HepG2 (cell line): ENCODE measurements around the gene CMIP. TPM values are rescaled to one million over a fixed set of nuclear protein-coding genes. Genes with fewer than 3 reads are reported as not detected.

Source experiments
- BORCS8-MEF2B ChIP-seq: sonication (generic); formaldehyde crosslinking; IDR thresholded peaks from 2 replicates; pipeline ENCODE4 v1.8.0; 2022; ENCODE audit warnings: mild to moderate bottlenecking, missing genetic modification reagents
- CHD4 ChIP-seq: fragments of 200-600 bp; sonication (generic); IDR thresholded peaks from 2 replicates; pipeline ENCODE4 v1.7.0; 2017; ENCODE audit warnings: mild to moderate bottlenecking, low read length, borderline replicate concordance
- FOXJ3 ChIP-seq: sonication (generic); formaldehyde crosslinking; IDR thresholded peaks from 2 replicates; pipeline ENCODE4 v1.4.0; 2020; ENCODE audit warnings: missing genetic modification reagents, mild to moderate bottlenecking, borderline replicate concordance
- FOXO1 ChIP-seq: sonication (generic); formaldehyde crosslinking; IDR thresholded peaks from 2 replicates; pipeline ENCODE4 v1.4.0; 2020; ENCODE audit warnings: missing genetic modification reagents
- LRRFIP1 ChIP-seq: sonication (generic); formaldehyde crosslinking; conservative IDR thresholded peaks from 2 replicates; pipeline ENCODE4 v1.4.0; 2020; ENCODE audit warnings: missing genetic modification reagents
- MAX ChIP-seq: IDR thresholded peaks from 2 replicates; pipeline ENCODE4 v1.6.1; 2012; ENCODE audit warnings: inconsistent platforms
- MTA1 ChIP-seq: sonication (generic); formaldehyde crosslinking; IDR thresholded peaks from 2 replicates; pipeline ENCODE4 v1.4.0; 2020; ENCODE audit warnings: missing genetic modification reagents, mild to moderate bottlenecking, borderline replicate concordance
- MTF1 ChIP-seq: sonication (generic); formaldehyde crosslinking; IDR thresholded peaks from 2 replicates; pipeline ENCODE4 v1.5.0; 2020; ENCODE audit warnings: missing genetic modification reagents
- MYPOP ChIP-seq: sonication (generic); formaldehyde crosslinking; IDR thresholded peaks from 2 replicates; pipeline ENCODE4 v1.8.1; 2023; ENCODE audit warnings: mild to moderate bottlenecking, moderate library complexity, missing genetic modification reagents
- PHF5A ChIP-seq: IDR thresholded peaks from one replicate; pipeline ENCODE4 v1.6.1; 2018; ENCODE audit warnings: low read depth, missing genetic modification reagents; ENCODE audit not compliant: unreplicated experiment
- RORA ChIP-seq: sonication (generic); formaldehyde crosslinking; IDR thresholded peaks from 2 replicates; pipeline ENCODE4 v1.5.0; 2020; ENCODE audit warnings: mild to moderate bottlenecking, missing genetic modification reagents, moderate library complexity
- SRSF9 ChIP-seq: fragments of 200-400 bp; formaldehyde crosslinking; IDR thresholded peaks from 2 replicates; pipeline ENCODE4 v1.6.1; 2018; ENCODE audit warnings: borderline replicate concordance, mild to moderate bottlenecking, low read depth, low read length; ENCODE audit not compliant: insufficient read depth, poor library complexity, severe bottlenecking
- WIZ ChIP-seq: sonication (generic); formaldehyde crosslinking; IDR thresholded peaks from 2 replicates; pipeline ENCODE4 v1.5.1; 2020; ENCODE audit warnings: mild to moderate bottlenecking, missing genetic modification reagents
- XRCC5 ChIP-seq: fragments of 200-400 bp; formaldehyde crosslinking; optimal IDR thresholded peaks from 2 replicates; pipeline ENCODE3; 2017; ENCODE audit warnings: mild to moderate bottlenecking, low read length
- ZBTB33 ChIP-seq: sonication (generic); formaldehyde crosslinking; IDR thresholded peaks from 2 replicates; pipeline ENCODE4 v1.4.0; 2020; ENCODE audit warnings: missing genetic modification reagents
- ZBTB4 ChIP-seq: sonication (generic); formaldehyde crosslinking; IDR thresholded peaks from 2 replicates; pipeline ENCODE4 v1.4.0; 2020; ENCODE audit warnings: missing genetic modification reagents, mild to moderate bottlenecking, borderline replicate concordance
- ZIK1 ChIP-seq: sonication (generic); formaldehyde crosslinking; IDR thresholded peaks from 2 replicates; pipeline ENCODE4 v1.5.0; 2020; ENCODE audit warnings: mild to moderate bottlenecking, low read depth, missing genetic modification reagents, borderline replicate concordance
- ZNF124 ChIP-seq: sonication (generic); formaldehyde crosslinking; IDR thresholded peaks from 2 replicates; pipeline ENCODE4 v1.4.0; 2020; ENCODE audit warnings: missing genetic modification reagents
- ZNF441 ChIP-seq: sonication (generic); formaldehyde crosslinking; IDR thresholded peaks from 2 replicates; pipeline ENCODE4 v1.7.0; 2021; ENCODE audit warnings: missing genetic modification reagents, borderline replicate concordance
- ZNF775 ChIP-seq: sonication (generic); formaldehyde crosslinking; IDR thresholded peaks from 2 replicates; pipeline ENCODE4 v1.4.0; 2020; ENCODE audit warnings: missing genetic modification reagents, mild to moderate bottlenecking, moderate library complexity, borderline replicate concordance
- polyA plus RNA-seq, 8 experiments: library from polyadenylated mRNA; depleted of rRNA in 3 of 8; stranded (reverse) in 7 of 8; unstranded in 1 of 8; fragments of >200 nt; fragmentation: Illumina TruSeq in 4 of 8; extraction: Trizol in 4 of 8; gene quantifications; 2 replicates each; pipeline versions ENCODE4 v1.2.1 to v1.2.3, GENCODE V29; 2011 to 2016; ENCODE audit warnings: low read depth in 4 of 8, missing spikeins in 1 of 8, mixed read lengths in 1 of 8; ENCODE audit not compliant: insufficient read depth in 1 of 8
- total RNA-seq, 5 experiments: library from RNA; depleted of rRNA; stranded (reverse); fragments of >200 nt; fragmentation: Illumina TruSeq; extraction: Trizol; gene quantifications; 2 replicates each; pipeline ENCODE4 v1.2.3, GENCODE V29; 2016; ENCODE audit warnings: low read depth in 1 of 5

CMIP gene
- total and polyA plus RNA-seq, 2 of the 13 experiments (the other 11 are each of a cell fraction or from before 2014, with no cell fraction given) = 10.9 to 18.1 TPM

DNA sequence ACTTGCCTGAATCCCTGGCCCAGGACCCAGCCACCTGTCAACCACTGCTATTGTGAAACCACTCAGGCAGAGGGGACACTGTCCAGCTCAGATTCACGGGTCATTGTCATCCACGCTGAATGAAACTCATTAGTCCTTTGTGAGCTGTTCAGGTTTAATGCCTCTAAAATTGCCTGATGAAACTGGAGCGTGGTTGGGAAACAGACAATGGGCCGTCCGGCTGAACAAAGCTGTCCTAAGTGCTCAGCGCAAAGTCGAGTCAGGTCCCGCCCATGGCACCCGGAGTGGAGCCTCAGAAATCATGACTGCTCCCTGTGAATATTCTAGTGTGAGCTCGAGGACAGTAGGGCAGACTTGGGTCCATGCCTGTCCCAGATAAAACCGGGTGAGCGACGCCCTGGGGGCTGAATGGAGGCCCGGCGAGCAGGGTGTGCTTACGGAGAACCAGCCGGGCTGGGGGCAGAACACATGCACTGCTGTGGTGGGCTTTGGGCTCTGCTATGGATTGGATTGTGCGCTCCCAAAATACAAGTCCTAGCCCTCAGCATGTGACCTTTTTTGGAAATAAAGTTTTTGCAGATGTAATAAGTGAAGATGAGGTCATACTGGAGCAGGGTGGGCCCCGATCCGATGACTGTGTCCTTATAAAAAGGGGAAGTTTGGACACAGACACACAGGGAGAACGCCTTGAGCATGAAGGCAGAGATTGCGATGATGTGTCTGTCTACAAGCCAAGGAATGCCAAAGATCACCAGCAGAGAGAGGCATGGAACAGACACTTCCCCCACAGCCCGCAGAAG is 12.9 kb upstream of the CMIP start (continued):
- TF ChIP-seq ZBTB4 = no peak
- TF ChIP-seq ZBTB33 = no peak
- TF ChIP-seq ZNF775 (CRISPR knock-in tag) = peak; percentile 64; the same call in 1 of the 2 replicates
- TF ChIP-seq MTF1 (CRISPR knock-in tag) = no peak
- no peak for TF ChIP-seq SRSF9
- peak; percentile 82; the same call in 1 of the 2 replicates for TF ChIP-seq CHD4
- peak; percentile 67 for TF ChIP-seq MAX
- TF ChIP-seq PHF5A (CRISPR knock-in tag) = no peak
- no peak; the same call in none of the 2 replicates for TF ChIP-seq FOXJ3 (CRISPR knock-in tag)
- TF ChIP-seq MYPOP = peak; percentile 71
- no peak for TF ChIP-seq MTA1 (CRISPR knock-in tag)
- TF ChIP-seq ZNF441 (CRISPR knock-in tag) = no peak
- TF ChIP-seq FOXO1 (CRISPR knock-in tag) = no peak
- no peak for TF ChIP-seq ZNF124 (CRISPR knock-in tag)
- peak; percentile 50; the same call in 1 of the 2 replicates for TF ChIP-seq BORCS8-MEF2B (CRISPR knock-in tag)
- TF ChIP-seq WIZ (CRISPR knock-in tag) = no peak
- no peak for TF ChIP-seq LRRFIP1
- TF ChIP-seq XRCC5 = peak; percentile 17
- no peak for TF ChIP-seq RORA (CRISPR knock-in tag)
- TF ChIP-seq ZIK1 = no peak
